DOHH2 (cell line): ENCODE measurements around the gene CMTM3.
"Not testable (repeated sequence)": the region's sequence is repeated elsewhere in the genome, so short reads cannot be mapped to it uniquely, and the experiment has no call there.

ENCODE experiments used
- H3F3A ChIP-seq: fragments of 200-600 bp; sonication (generic), shearing (Covaris generic); 2 replicates; pipeline ENCODE4 v1.6.0; 2016; ENCODE audit warnings: antibody characterized with exemption, mild to moderate bottlenecking; ENCODE audit not compliant: control insufficient read depth, insufficient read depth
- H3K27ac ChIP-seq: fragments of 200-600 bp; sonication (generic); 2 replicates; pipeline ENCODE4 v1.5.1; 2014; ENCODE audit warnings: low read depth, mild to moderate bottlenecking, low read length, moderate library complexity
- H3K27me3 ChIP-seq: fragments of 200-600 bp; sonication (generic); 2 replicates; pipeline ENCODE4 v1.6.1; 2014; ENCODE audit warnings: mild to moderate bottlenecking, low read length, mixed read lengths; ENCODE audit not compliant: control insufficient read depth
- H3K36me3 ChIP-seq: fragments of 200-600 bp; sonication (generic); 2 replicates; pipeline ENCODE4 v1.6.1; 2014; ENCODE audit warnings: mild to moderate bottlenecking, low read length, moderate library complexity, mixed read lengths; ENCODE audit not compliant: control insufficient read depth
- H3K4me1 ChIP-seq: fragments of 200-600 bp; sonication (generic); 2 replicates; pipeline ENCODE4 v1.6.1; 2014; ENCODE audit warnings: mild to moderate bottlenecking, low read length, mixed read lengths; ENCODE audit not compliant: control insufficient read depth
- H3K4me2 ChIP-seq: fragments of 200-600 bp; sonication (generic); 2 replicates; pipeline ENCODE4 v1.6.0; 2014; ENCODE audit warnings: mild to moderate bottlenecking, low read length, moderate library complexity
- H3K4me3 ChIP-seq: fragments of 200-600 bp; sonication (generic); 2 replicates; pipeline ENCODE4 v1.5.1; 2014; ENCODE audit warnings: mild to moderate bottlenecking, low read length, mixed read lengths
- H3K79me2 ChIP-seq: fragments of 200-600 bp; sonication (generic); 2 replicates; pipeline ENCODE4 v1.6.1; 2014; ENCODE audit warnings: mild to moderate bottlenecking, low read length, mixed read lengths; ENCODE audit not compliant: control insufficient read depth
- H3K9me2 ChIP-seq: fragments of 200-600 bp; sonication (generic); replicated peaks from 2 replicates; pipeline ENCODE4 v1.6.1; 2014; ENCODE audit warnings: mild to moderate bottlenecking, low read length, mixed read lengths; ENCODE audit not compliant: control insufficient read depth
- H3K9me3 ChIP-seq: fragments of 200-600 bp; sonication (generic); 2 replicates; pipeline ENCODE4 v1.6.1; 2014; ENCODE audit warnings: antibody characterized with exemption, low read length, mixed read lengths; ENCODE audit not compliant: control insufficient read depth, insufficient read depth
- H4K20me1 ChIP-seq: fragments of 200-600 bp; sonication (generic); 2 replicates; pipeline ENCODE4 v1.6.0; 2014; ENCODE audit warnings: low read depth, mild to moderate bottlenecking, antibody characterized with exemption, low read length, moderate library complexity; ENCODE audit not compliant: control insufficient read depth, insufficient read depth
- CTCF ChIP-seq: fragments of 200-600 bp; sonication (generic); IDR thresholded peaks from one replicate; pipeline ENCODE4 v1.5.1; 2014; ENCODE audit warnings: antibody characterized with exemption, mild to moderate bottlenecking, low read depth, low read length; ENCODE audit not compliant: poor library complexity, severe bottlenecking
- EZH2phosphoT487 ChIP-seq: fragments of 200-600 bp; sonication (generic); IDR thresholded peaks from 2 replicates; pipeline ENCODE4 v1.6.1; 2017; ENCODE audit warnings: borderline replicate concordance, mild to moderate bottlenecking, antibody characterized with exemption, low read length, moderate library complexity, mixed read lengths

The CMTM3 gene

GRCh38 chr16:66608241-66609138 is 4.0 kb downstream of the CMTM3 start:
- Histone ChIP-seq H3K27me3 (no peaks in the 10 kb centered on the region), H3K27ac (no peak overlapping the region), H3K9me2 (no peaks in the 10 kb centered on the region), H3K36me3 (peaks cover 38% of the 10 kb centered on the region), H3K4me2 (peak overlapping the region; percentile 24; the same call in 1 of the 2 replicates), H4K20me1 (peaks cover 7% of the 10 kb centered on the region; the same call in 1 of the 2 replicates), H3K4me1 (peaks cover 43% of the 10 kb centered on the region), H3K79me2 (peaks cover 13% of the 10 kb centered on the region), H3K4me3 (no peak overlapping the region), H3F3A (peaks cover 10% of the 10 kb centered on the region), H3K9me3 (no peaks in the 10 kb centered on the region)
- TF ChIP-seq CTCF (peak; percentile 97), EZH2phosphoT487 (no peak)

GRCh38 chr16:66609139-66609510 is 4.6 kb downstream of the CMTM3 start:
- Histone ChIP-seq H3K79me2 (peaks cover 13% of the 10 kb centered on the region), H4K20me1 (peaks cover 7% of the 10 kb centered on the region; the same call in 1 of the 2 replicates), H3K4me3 (no peak overlapping the region), H3K4me2 (no peak overlapping the region), H3K27me3 (no peaks in the 10 kb centered on the region), H3K4me1 (peaks cover 36% of the 10 kb centered on the region), H3K9me3 (no peaks in the 10 kb centered on the region), H3K9me2 (no peaks in the 10 kb centered on the region), H3K27ac (no peak overlapping the region), H3F3A (peaks cover 8% of the 10 kb centered on the region; the same call in 1 of the 2 replicates), H3K36me3 (peaks cover 38% of the 10 kb centered on the region)
- no peak for TF ChIP-seq CTCF
- no peak for TF ChIP-seq EZH2phosphoT487

GRCh38 chr16:66610111-66610820 is 5.8 kb downstream of the CMTM3 start:
- no peak for TF ChIP-seq EZH2phosphoT487
- H4K20me1 ChIP-seq = peaks cover 7% of the 10 kb centered on the region

GRCh38 chr16:66611911-66612310 is 7.4 kb downstream of the CMTM3 start:
- Histone ChIP-seq H3K36me3 (peaks cover 38% of the 10 kb centered on the region), H3K4me1 (peaks cover 20% of the 10 kb centered on the region)
- H3K27me3 ChIP-seq, H3K79me2 ChIP-seq, H4K20me1 ChIP-seq, H3K9me3 ChIP-seq, H3K27ac ChIP-seq, H3K9me2 ChIP-seq, H3K4me2 ChIP-seq, H3K4me3 ChIP-seq, H3F3A ChIP-seq: not testable (repeated sequence)

More at GRCh38 chr16:66610111-66610820, 5.8 kb downstream of the CMTM3 start:
- H3F3A ChIP-seq = peaks cover 8% of the 10 kb centered on the region; the same call in 1 of the 2 replicates
- H3K4me1 ChIP-seq = peaks cover 35% of the 10 kb centered on the region
- no peak overlapping the region for H3K4me2 ChIP-seq
- H3K4me3 ChIP-seq = no peak overlapping the region
- H3K36me3 ChIP-seq = peaks cover 38% of the 10 kb centered on the region
- no peaks in the 10 kb centered on the region for H3K9me2 ChIP-seq
- no peak overlapping the region for H3K27ac ChIP-seq
- peaks cover 11% of the 10 kb centered on the region for H3K79me2 ChIP-seq
- H3K9me3 ChIP-seq = no peaks in the 10 kb centered on the region
- H3K27me3 ChIP-seq = no peaks in the 10 kb centered on the region
